Transverse colon (tissue), 4 donors: Measurements from ENCODE around the gene OBSCN. TPM values are rescaled to one million over a fixed set of nuclear protein-coding genes. Genes with fewer than 3 reads are reported as not detected.

ENCODE experiments used
- DNase-seq: peaks from one replicate; pipeline ENCODE4 v3.0.0-alpha.2; 2019
- H3K27ac ChIP-seq, 4 donors: fragments of 200-600 bp; sonication (generic); 2 replicates each; pipeline ENCODE4 v1.5.1; 2016 to 2018; ENCODE audit warnings: inconsistent platforms in 4 of 4
- H3K27me3 ChIP-seq: fragments of 200-600 bp; sonication (generic); 2 replicates; pipeline ENCODE4 v1.5.1; 2017; ENCODE audit warnings: inconsistent platforms
- H3K36me3 ChIP-seq, 4 donors: fragments of 200-600 bp; sonication (generic); 2 replicates each; pipeline ENCODE4 v1.5.1; 2017 to 2019; ENCODE audit warnings: inconsistent platforms in 4 of 4
- H3K4me1 ChIP-seq, 4 donors: fragments of 200-600 bp; sonication (generic); 2 replicates each; pipeline ENCODE4 v1.5.1; 2017 to 2020; ENCODE audit warnings: inconsistent platforms in 4 of 4
- H3K4me3 ChIP-seq, 4 donors: fragments of 200-600 bp; sonication (generic); 1 replicate in 1 of 4; 2 replicates in 3 of 4; pipeline versions ENCODE4 v1.5.1 to v1.6.1; 2017 to 2019; ENCODE audit warnings: inconsistent platforms in 4 of 4
- H3K9me3 ChIP-seq, 2 donors: fragments of 200-600 bp; sonication (generic); 2 replicates each; pipeline ENCODE4 v1.5.1; 2017 to 2019; ENCODE audit warnings: inconsistent platforms in 2 of 2
- EP300 ChIP-seq: sonication (generic); formaldehyde crosslinking; IDR thresholded peaks from one replicate; pipeline ENCODE4 v1.6.1; 2017; ENCODE audit warnings: antibody characterized with exemption, low read depth
- POLR2A ChIP-seq: fragments of 450-650 bp; IDR thresholded peaks from one replicate; pipeline ENCODE4 v1.6.1; 2016; ENCODE audit warnings: antibody characterized with exemption, mild to moderate bottlenecking, moderate library complexity
- POLR2AphosphoS5 ChIP-seq, 3 donors: sonication (generic); formaldehyde crosslinking; IDR thresholded peaks; one replicate each; pipeline ENCODE4 v1.6.1; 2016; ENCODE audit warnings: antibody characterized with exemption in 3 of 3
- WGBS, 2 donors: methylation state at CpG; one replicate each; pipeline ENCODE4 v1.1.5; 2018; ENCODE audit warnings: low coverage in 1 of 2; 5-methylcytosine and 5-hydroxymethylcytosine counted together
- in situ Hi-C, 4 donors: fragments of 200-750 bp; cut with MboI; loops; one replicate each; pipeline versions ENCODE4 v1.15.0 to v1.15.1; 2017; ENCODE audit warnings: low sequenced_read_pairs in 3 of 4, low pct_ligation_motif_present in 1 of 4, low pct_unique_long_range_greater_than_20kb in 1 of 4
- intact Hi-C: fragments of 100-400 bp; cut with DNase I; formaldehyde crosslinking; loops from one replicate; pipeline ENCODE4 v1.15.1; 2023; ENCODE audit warnings: low total_unique reads
- total RNA-seq, 4 donors: library from RNA; depleted of rRNA; stranded (reverse); fragments of >200 nt; gene quantifications; one replicate each; pipeline ENCODE4 v1.1.0, GENCODE V29; 2016
- TF ChIP-seq, protein P1 (sequence below), 5 experiments: fragments of 200-600 bp in 3 of 5; fragments of 450-650 bp in 2 of 5; sonication (generic) in 3 of 5; IDR thresholded peaks; 1 replicate in 2 of 5; 2 replicates in 3 of 5; pipeline ENCODE4 v1.5.1; 2016 to 2017; ENCODE audit warnings: antibody characterized with exemption in 5 of 5, inconsistent platforms in 3 of 5, mild to moderate bottlenecking in 2 of 5, moderate library complexity in 1 of 5

The OBSCN gene
- total RNA-seq, 4 donors from 2014 or later, result 11.9 to 21.7 (median 15.8) TPM

GRCh38 chr1:228366866-228367741 is 159.3 kb downstream of the OBSCN start:
- 69% methylated on average over 18 of the region's 24 CpGs; no CpG with 5 or more reads in 1 of the 2 donors for WGBS, 2 donors
- no peak for DNase-seq
- TF ChIP-seq POLR2A (no peak), EP300 (no peak), POLR2AphosphoS5 (IDR thresholded peaks at IDR 0.05) (no peak)
- TF ChIP-seq, protein P1, sequence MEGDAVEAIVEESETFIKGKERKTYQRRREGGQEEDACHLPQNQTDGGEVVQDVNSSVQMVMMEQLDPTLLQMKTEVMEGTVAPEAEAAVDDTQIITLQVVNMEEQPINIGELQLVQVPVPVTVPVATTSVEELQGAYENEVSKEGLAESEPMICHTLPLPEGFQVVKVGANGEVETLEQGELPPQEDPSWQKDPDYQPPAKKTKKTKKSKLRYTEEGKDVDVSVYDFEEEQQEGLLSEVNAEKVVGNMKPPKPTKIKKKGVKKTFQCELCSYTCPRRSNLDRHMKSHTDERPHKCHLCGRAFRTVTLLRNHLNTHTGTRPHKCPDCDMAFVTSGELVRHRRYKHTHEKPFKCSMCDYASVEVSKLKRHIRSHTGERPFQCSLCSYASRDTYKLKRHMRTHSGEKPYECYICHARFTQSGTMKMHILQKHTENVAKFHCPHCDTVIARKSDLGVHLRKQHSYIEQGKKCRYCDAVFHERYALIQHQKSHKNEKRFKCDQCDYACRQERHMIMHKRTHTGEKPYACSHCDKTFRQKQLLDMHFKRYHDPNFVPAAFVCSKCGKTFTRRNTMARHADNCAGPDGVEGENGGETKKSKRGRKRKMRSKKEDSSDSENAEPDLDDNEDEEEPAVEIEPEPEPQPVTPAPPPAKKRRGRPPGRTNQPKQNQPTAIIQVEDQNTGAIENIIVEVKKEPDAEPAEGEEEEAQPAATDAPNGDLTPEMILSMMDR (IDR thresholded peaks at IDR 0.05), result no peak
- Histone ChIP-seq H3K27me3 (peaks cover 33% of the 10 kb centered on the region), H3K27ac (no peak overlapping the region), H3K36me3 (no peaks in the 10 kb centered on the region), H3K4me3 (no peak overlapping the region), H3K4me1 (peaks cover 0 to 5% (median 1%) of the 10 kb centered on the region in 4 donors), H3K9me3 (no peaks in the 10 kb centered on the region)
- in situ Hi-C loops, result no loop called here
- intact Hi-C loops, result no loop called here

DNA sequence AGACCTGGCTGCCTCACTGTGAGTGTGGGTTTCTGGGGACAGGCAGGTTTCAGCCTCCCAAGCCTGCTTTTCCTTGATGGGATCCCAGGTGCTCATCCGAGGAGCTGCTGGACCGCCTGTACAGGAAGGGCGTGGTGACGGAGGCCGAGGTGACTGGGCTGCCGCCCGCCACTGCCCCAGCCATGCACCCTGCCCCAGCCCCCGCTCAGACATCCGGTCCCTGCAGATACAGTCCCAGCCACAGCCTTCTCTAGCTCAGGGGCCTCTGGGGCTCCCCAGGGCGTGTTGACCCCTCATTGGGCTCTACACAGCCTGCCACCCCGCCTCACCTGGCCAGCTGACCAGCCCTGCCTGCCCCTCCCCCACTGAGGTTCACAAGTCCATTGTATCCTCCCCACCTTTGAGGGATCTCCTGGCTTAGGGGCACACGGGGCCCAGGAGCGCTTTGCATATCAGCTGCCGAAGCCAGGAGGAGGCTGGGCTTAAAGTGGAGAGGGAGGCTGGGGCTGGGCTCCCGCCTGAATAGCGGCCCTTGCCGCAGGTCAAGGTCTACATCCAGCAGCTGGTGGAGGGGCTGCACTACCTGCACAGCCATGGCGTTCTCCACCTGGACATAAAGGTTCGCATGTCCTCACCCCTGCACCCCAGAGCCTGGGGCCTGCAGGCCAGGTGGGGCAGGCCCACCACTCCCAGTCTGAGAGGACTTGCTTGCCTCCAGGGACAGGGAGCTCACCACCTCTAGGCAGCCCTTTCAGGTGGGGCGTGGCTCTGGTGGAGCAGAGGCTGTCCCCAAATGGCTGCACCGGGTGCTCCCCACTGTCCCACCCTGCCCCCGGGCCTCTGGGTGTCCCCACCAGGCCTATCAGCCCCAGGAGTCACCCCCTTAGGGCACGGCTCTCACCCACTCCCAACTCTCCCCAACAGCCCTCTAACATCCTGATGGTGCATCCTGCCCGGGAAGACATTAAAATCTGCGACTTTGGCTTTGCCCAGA is 160.3 kb downstream of the OBSCN start:
- H3K27me3 ChIP-seq, result peaks cover 34% of the 10 kb centered on the region
- no peaks in the 10 kb centered on the region for H3K9me3 ChIP-seq
- H3K4me3 ChIP-seq, result no peak overlapping the region
- no peaks in the 10 kb centered on the region for H3K36me3 ChIP-seq
- intact Hi-C loops, result no loop called here
- in situ Hi-C loops, result no loop called here
- H3K4me1 ChIP-seq, result peaks cover 0 to 11% (median 3%) of the 10 kb centered on the region in 4 donors
- 43% methylated on average over 21 of the region's 25 CpGs; no CpG with 5 or more reads in 1 of the 2 donors for WGBS, 2 donors
- no peak for TF ChIP-seq EP300
- TF ChIP-seq POLR2AphosphoS5 (IDR thresholded peaks at IDR 0.05), result no peak
- TF ChIP-seq POLR2A, result no peak
- TF ChIP-seq, protein P1 (IDR thresholded peaks at IDR 0.05), result no peak
- H3K27ac ChIP-seq, result no peak overlapping the region
- DNase-seq, result no peak

DNA sequence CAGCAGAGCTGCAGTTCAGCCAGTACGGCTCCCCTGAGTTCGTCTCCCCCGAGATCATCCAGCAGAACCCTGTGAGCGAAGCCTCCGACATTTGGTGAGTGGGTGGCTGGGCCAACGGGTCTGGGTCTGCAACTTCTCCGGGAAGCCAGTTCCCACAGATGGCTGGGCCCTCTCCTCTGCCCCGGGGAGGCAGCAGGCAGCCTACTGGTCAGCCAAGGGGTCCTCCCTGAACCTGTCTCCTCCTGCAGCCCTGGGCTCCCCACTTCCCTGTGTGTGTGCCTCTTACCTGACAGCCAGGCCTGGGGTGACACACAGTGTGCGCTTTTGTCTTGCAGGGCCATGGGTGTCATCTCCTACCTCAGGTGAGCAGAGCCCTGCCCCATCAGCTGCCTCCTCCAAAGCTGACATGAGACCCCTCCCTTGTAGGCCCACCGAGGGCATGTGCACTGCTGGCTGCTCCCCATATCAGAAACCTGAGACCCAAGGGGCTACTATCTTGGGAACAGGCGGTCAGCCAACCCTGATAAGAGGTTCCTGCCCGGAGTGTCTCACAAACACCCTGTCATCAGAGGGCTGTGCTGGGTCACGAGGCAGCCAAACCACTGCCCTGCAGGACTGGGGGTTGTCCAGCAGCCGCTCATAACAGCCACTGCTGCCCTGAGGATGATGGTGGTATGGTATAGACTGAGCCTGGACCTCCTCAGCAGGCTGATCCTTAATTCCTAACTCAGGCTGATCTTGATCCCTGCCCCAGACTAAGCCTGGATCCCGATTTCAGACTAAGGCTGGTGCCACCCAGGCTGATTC is 161.2 kb downstream of the OBSCN start:
- H3K4me3 ChIP-seq, result no peak overlapping the region
- no peaks in the 10 kb centered on the region for H3K9me3 ChIP-seq
- peaks cover 0 to 11% (median 3%) of the 10 kb centered on the region in 4 donors for H3K4me1 ChIP-seq
- intact Hi-C loops (no loop called here), in situ Hi-C loops (no loop called here)
- peaks cover 34% of the 10 kb centered on the region for H3K27me3 ChIP-seq
- no peak for DNase-seq
- 77% methylated on average over 12 of the region's 15 CpGs; no CpG with 5 or more reads in 1 of the 2 donors for WGBS, 2 donors
- TF ChIP-seq POLR2A, result no peak
- no peak for TF ChIP-seq POLR2AphosphoS5 (IDR thresholded peaks at IDR 0.05)
- no peak for TF ChIP-seq EP300
- TF ChIP-seq, protein P1 (IDR thresholded peaks at IDR 0.05), result no peak
- H3K27ac ChIP-seq, result no peak overlapping the region
- H3K36me3 ChIP-seq, result no peaks in the 10 kb centered on the region
